Measurements from ENCODE around the gene DBP.

DBP gene

DNA sequence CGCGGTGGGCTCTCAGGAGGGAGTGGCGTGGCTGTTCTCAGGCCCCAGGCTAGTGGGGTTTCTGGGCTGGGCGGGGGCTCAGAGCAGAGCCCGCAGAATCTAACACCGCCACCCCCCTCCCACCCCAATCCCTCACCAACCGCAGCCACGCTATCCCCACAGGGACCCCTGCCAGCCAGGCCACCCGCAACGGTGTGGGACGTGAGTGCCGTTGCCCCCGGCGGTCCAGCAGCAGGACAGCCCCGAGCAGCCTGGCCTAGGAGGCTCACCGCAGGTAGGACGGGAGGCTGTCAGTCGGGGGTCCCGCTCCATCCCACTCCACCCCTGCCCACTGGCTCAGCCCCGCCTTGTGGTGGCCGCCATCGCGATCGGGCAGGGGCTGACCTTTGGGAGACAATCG, 35.8 kb upstream of the DBP start, which contains the start of gene NTN5:
NTN5 (minus strand) TSS at position 24 of the 400 bp plus-strand sequence. CDS start 2,031 bp downstream, outside the sequence.
- H3K36me3 ChIP-seq (ENCODE audit: insufficient read depth, low read length): no peaks in the 10 kb centered on the region
- no peak within 1 kb of the TSS for H2AFZ ChIP-seq (ENCODE audit: low read length)
- no peaks in the 10 kb centered on the region for H3F3A ChIP-seq (ENCODE audit: low read depth)
- no peak within 1 kb of the TSS for H3K9ac ChIP-seq (ENCODE audit: low read depth, low read length, poor library complexity, severe bottlenecking)
- H3K4me3 ChIP-seq (ENCODE audit: low read length, poor library complexity, severe bottlenecking): no peak within 1 kb of the TSS
- H3K27me3 ChIP-seq (ENCODE audit: insufficient read depth, low read length, poor library complexity, severe bottlenecking): no peaks in the 10 kb centered on the region
- no peaks in the 10 kb centered on the region for H3K9me2 ChIP-seq (replicated peaks; ENCODE audit: low read depth, low read length)
- H4K20me1 ChIP-seq (ENCODE audit: insufficient read depth, low read length, poor library complexity, severe bottlenecking): no peaks in the 10 kb centered on the region
- H3K4me1 ChIP-seq (ENCODE audit: insufficient read depth, low read length, poor library complexity, severe bottlenecking): no peaks in the 10 kb centered on the region
- H3K79me2 ChIP-seq (ENCODE audit: insufficient read depth, low read length): no peaks in the 10 kb centered on the region
- TF ChIP-seq CTCF (conservative IDR thresholded peaks at IDR 0.05; ENCODE audit: low read length): no peak
- no peak for TF ChIP-seq EZH2phosphoT487 (IDR thresholded peaks at IDR 0.05; ENCODE audit: borderline replicate concordance)
- no peak within 1 kb of the TSS for H3K4me2 ChIP-seq (ENCODE audit: low read depth, low read length, poor library complexity, severe bottlenecking)
- no peaks in the 10 kb centered on the region for H3K9me3 ChIP-seq (ENCODE audit: insufficient read depth, low read depth, low read length)

DNA sequence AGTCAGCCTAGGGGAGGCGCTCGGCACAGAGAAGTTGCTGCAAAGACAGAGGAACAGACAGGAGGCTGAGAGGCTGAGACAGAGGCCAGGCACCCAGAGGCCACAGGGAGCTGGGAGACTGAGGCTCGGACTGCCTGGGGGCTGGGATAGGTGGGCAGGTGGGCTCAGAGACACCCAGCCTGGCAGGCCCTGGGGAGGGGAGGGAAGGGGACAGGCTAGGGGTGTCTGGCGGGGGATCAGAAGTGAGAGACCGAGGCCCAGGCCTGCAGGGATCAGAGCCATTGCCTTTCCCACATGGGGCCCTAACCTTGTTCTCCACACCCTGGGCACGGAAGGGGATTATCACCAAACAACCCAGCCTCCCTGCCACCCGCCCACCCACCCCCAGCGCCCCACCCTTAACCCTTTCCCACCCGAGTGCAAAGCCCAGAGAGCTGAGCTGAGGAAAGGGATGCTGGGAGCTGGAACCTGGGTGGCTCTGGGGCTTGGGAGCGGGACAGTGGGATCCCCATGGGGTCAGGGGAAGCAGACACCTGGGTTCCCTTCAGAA, 34.3 kb upstream of the DBP start:
- H2AFZ ChIP-seq (ENCODE audit: low read length): no peak overlapping the region
- no peak overlapping the region for H3K9ac ChIP-seq (ENCODE audit: low read depth, low read length, poor library complexity, severe bottlenecking)
- H3K4me1 ChIP-seq (ENCODE audit: insufficient read depth, low read length, poor library complexity, severe bottlenecking): no peaks in the 10 kb centered on the region
- TF ChIP-seq CTCF (conservative IDR thresholded peaks at IDR 0.05; ENCODE audit: low read length): no peak
- no peak for TF ChIP-seq EZH2phosphoT487 (IDR thresholded peaks at IDR 0.05; ENCODE audit: borderline replicate concordance)
- no peak overlapping the region for H3K4me2 ChIP-seq (ENCODE audit: low read depth, low read length, poor library complexity, severe bottlenecking)
- no peak overlapping the region for H3K4me3 ChIP-seq (ENCODE audit: low read length, poor library complexity, severe bottlenecking)
- H3K27me3 ChIP-seq (ENCODE audit: insufficient read depth, low read length, poor library complexity, severe bottlenecking): no peaks in the 10 kb centered on the region
- H3K36me3 ChIP-seq (ENCODE audit: insufficient read depth, low read length): no peaks in the 10 kb centered on the region
- no peaks in the 10 kb centered on the region for H3K9me3 ChIP-seq (ENCODE audit: insufficient read depth, low read depth, low read length)
- no peaks in the 10 kb centered on the region for H3K79me2 ChIP-seq (ENCODE audit: insufficient read depth, low read length)
- no peaks in the 10 kb centered on the region for H3F3A ChIP-seq (ENCODE audit: low read depth)
- H4K20me1 ChIP-seq (ENCODE audit: insufficient read depth, low read length, poor library complexity, severe bottlenecking): no peaks in the 10 kb centered on the region
- no peaks in the 10 kb centered on the region for H3K9me2 ChIP-seq (replicated peaks; ENCODE audit: low read depth, low read length)

- no peaks in the 10 kb centered on the region for H3K9me2 ChIP-seq (replicated peaks; ENCODE audit: low read depth, low read length)
- no peaks in the 10 kb centered on the region for H3F3A ChIP-seq (ENCODE audit: low read depth)
- no peaks in the 10 kb centered on the region for H3K36me3 ChIP-seq (ENCODE audit: insufficient read depth, low read length)
- H3K9ac ChIP-seq (ENCODE audit: low read depth, low read length, poor library complexity, severe bottlenecking): no peak overlapping the region
- no peak overlapping the region for H2AFZ ChIP-seq (ENCODE audit: low read length)
- no peak overlapping the region for H3K4me2 ChIP-seq (ENCODE audit: low read depth, low read length, poor library complexity, severe bottlenecking)
- H3K27me3 ChIP-seq (ENCODE audit: insufficient read depth, low read length, poor library complexity, severe bottlenecking): no peaks in the 10 kb centered on the region
- H3K79me2 ChIP-seq (ENCODE audit: insufficient read depth, low read length): no peaks in the 10 kb centered on the region
- TF ChIP-seq EZH2phosphoT487 (IDR thresholded peaks at IDR 0.05; ENCODE audit: borderline replicate concordance) (no peak), CTCF (conservative IDR thresholded peaks at IDR 0.05; ENCODE audit: low read length) (no peak)
- H3K4me1 ChIP-seq (ENCODE audit: insufficient read depth, low read length, poor library complexity, severe bottlenecking): no peaks in the 10 kb centered on the region
- H3K4me3 ChIP-seq (ENCODE audit: low read length, poor library complexity, severe bottlenecking): no peak overlapping the region
- H3K9me3 ChIP-seq (ENCODE audit: insufficient read depth, low read depth, low read length): no peaks in the 10 kb centered on the region
- H4K20me1 ChIP-seq (ENCODE audit: insufficient read depth, low read length, poor library complexity, severe bottlenecking): no peaks in the 10 kb centered on the region
Measured at GRCh38 chr19:48670699-48671445, 33.7 kb upstream of the DBP start.

All from Loucy (cell line).